Measurements from ENCODE around the gene SKI.
"Not testable (repeated sequence)": the region's sequence is repeated elsewhere in the genome, so short reads cannot be mapped to it uniquely, and the experiment has no call there.

SKI gene

GRCh38 chr1:2231532-2232254, 3.6 kb downstream of the SKI start:
- DNase-seq, result peak; percentile 71

GRCh38 chr1:2232255-2232915, 4.3 kb downstream of the SKI start:
- DNase-seq, result no peak

- DNase-seq, result no peak
Observed at GRCh38 chr1:2232916-2233438, 4.9 kb downstream of the SKI start.

DNA sequence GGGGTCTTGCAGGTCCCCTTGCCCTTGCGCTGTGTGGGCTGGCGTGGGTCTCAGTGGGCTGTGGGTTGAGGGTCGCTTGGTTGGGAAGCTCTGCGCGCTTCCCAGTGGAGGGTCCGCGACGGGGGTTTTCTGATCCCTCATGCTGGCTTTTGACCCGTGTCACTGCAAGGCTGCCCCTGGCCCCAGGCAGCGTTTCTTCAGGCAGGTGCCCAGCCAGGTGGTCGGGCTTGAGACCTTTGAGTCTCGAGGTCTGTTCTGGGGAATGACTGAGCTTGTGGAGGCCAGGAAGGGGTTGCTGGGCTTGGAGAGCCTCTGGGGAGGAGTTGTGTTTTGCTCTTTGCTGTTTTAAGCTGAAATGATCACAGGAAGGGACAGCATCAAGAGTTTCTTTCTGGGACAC, 5.3 kb downstream of the SKI start:
- no peak for DNase-seq

DNA sequence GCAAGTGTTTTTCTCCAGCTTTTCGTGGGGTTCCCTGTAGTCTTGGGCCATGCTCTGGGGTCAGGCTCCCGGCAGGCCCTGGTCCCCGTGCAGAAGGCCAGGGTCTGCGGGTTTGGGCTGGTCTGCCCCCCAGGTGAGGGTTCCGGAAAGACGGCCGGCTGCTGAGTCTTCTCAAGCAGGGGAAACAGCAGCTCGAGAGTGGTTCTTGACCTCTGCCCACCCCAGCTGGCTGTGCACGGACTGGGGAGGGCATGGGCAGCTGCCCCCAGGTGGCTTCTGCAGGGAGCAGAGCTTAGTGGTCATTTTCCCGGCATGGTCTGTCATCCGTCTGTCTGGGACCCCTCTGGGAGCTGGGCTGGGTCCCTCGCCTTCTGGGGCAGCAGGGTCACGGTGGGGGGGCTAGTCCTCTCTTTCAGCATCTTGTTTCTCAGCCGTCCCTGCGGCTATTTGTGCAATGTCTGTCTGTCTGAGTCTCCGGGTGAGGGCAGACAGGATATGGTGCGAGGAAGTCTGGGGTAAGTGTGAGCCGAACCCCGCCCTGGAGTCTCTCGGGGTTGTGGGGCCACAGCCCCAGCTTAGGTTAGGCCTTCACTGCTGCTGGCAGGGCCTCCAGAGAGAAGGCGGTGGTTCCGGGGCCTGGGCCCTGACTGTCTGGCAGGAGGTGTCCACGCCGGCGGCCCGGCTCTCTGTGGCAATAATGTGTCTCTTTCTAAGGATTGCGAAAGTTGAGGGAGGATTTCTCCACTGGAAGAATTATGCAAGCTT, 6.1 kb downstream of the SKI start:
- DNase-seq, result peak; percentile 56

DNA sequence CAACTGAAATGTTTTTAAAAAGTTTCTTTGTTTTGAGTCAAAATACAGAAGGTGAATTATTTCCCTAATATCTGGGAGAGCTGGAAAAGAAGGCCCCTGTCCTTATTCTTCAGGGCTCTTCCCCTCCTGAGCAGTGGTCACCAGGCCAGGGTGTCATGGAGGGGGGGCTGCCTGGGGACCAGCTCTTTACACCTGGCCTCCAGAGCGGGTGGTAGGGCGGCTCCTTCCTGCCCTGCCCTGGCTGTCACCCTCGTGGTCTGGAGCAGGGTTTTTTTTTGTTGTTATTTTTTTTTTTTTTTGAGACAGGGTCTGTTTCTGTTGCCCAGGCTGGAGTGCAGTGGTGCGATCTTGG, 6.6 kb downstream of the SKI start:
- no peak for DNase-seq

DNA sequence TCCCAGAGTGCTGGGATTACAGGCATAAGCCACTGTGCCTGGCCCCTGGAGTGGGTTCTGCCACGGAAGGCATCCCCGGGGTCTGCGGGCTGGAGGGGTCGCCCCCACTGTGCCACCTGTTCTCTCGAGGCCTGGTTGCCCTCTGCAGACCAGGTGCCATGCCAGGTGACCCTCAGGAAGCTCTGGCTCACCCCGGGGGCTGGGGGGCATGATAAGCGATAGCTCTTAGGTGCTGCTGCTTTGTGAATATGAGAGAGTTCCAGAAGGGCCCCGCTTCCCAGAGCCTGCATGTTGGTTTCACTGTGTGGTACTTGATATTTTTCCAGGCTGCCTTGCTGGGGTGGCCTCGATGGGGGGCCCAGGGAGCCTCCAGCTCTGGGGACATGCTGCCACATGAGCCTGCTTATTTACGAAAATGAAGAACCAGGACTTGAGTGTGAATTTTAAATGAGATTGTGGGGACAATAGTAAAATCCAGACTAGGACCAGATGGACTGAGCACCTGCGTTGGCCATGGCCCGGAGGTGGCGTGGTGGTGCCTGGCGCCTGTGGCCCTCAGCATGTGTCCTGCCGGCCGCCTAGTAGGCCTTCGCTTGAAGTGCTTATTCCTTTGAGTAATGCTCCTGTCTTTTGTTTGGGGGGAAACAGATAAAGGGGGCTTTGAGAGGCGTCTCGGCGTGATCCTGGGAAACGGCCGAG, 7.3 kb downstream of the SKI start:
- no peak for DNase-seq

DNA sequence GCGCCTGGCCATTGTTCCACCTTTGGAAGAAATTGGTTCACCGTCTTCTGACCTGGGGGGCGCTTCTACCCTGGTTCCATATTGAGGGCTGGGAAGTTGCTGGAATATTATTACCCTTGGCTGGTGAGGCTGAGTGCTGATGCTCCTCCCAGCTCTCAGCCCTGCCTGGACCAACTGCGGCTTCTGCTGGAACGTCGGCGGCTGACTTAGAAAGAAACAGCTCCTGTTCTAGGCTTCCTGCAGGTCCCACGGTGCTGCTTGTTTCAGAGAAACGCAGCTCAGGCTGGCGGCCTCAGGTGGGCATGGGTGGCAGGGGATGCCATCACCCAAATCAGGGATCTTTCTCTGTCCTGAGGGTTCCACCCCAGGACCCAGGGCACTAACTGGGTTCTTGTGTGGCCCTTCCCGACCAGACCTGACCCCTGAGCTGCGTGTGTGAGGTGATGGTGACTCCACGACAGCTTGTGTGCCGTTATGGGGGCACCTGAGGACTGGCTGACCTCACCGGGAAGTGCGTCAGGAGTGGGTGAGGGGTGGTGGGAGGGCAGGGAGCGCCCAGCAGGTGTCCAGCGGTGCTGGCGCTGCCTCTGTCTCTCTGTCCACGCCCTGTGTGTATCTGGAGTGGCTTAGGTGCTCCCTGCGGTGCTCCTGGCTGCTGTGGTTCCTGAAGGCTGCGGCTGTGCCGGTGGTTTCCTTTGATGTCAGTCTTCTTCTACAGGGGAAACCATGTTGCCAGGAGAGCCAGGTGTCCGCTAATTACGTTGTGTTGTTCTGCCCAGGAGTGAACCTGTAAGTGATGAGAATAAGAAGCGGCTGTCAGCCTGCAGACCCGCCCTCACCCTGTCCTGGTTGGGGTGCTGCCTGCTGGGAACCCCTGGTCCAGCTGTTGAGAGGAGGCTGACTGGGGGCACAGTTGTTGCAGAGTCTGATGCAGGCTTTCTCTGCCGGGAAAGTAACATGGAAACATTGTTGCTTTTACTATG, 8.9 kb downstream of the SKI start:
- DNase-seq, result no peak

GRCh38 chr1:2237773-2238172, 9.7 kb downstream of the SKI start:
- DNase-seq, result no peak

DNA sequence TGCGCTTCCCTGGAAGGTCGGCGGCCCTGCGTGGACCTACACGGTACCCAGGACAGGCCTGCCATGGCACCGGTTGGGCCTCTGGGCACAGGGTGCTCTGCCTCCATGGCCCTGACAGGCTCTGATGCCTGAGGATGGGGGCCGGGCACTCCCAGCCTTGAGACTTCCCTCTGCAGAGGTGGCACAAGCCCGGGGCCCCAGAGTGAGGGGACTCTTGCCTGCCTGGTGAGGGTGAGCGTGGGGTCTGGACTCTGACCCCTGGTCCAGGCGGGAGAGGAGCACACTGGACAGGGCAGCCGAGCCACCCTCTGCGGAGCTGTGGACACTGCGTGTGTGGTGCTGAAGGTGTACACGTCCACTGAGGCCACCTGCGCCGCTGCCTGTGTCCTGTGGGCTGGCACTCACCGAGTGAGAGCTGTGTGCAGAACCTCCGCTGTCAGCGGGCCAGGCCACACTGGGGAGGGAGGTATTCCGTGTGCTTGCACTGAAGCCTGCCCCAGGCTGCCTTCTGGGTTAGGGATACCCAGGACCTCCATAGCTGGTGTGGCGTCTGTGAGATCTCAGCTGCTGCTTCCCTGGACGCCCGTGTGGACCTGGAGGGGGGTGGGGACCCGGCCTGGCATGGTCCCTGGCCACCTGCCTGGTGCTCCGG, 10.4 kb downstream of the SKI start:
- DNase-seq, result no peak

DNA sequence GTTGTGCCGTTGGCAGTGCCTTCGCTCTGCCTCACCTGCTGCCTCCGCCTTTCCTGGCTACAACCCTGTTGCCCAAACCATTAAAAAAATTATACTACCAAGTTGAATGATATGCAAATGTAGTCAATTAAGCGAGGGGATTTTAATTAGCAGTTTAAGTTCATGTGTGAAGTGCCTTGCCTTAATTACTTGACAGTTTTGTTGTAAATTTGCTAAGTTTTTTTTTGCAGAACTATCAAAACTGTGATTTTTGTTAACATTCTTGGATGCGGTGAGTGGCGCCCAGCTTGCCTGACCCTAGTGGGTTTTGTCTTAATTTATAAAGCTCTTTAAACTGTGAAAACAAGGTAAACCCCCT, 10.9 kb downstream of the SKI start:
- no peak for DNase-seq

DNA sequence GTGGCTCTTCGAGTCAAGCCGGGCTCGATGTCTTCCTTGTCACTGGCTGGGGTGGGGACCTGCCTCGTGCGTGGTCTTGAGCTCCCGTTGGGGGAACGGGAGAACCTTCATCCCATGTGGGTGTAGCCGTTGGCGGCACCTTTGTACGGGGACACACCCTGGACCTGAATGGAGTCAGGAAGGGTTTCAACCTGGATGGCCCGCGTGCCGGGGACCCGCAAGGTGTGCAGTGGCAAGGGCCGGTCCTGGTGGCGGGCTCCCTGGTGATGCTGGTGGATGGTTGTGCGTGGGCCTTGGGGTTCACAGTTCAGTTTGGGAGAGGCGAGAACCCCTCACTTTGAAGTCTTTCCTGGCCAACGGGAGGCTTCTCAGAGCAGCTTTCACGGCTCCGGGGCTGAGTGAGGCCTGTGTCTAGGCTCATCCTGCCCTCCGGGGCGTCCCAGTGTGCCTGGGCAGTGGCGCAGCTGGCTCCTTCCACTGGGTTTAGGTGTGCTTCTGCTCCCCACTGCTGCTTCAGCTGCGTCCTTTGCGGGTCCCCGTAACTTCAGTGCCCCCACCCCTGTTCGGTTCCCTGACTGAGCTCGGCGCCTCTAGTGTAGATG, 11.4 kb downstream of the SKI start:
- DNase-seq, result no peak

DNA sequence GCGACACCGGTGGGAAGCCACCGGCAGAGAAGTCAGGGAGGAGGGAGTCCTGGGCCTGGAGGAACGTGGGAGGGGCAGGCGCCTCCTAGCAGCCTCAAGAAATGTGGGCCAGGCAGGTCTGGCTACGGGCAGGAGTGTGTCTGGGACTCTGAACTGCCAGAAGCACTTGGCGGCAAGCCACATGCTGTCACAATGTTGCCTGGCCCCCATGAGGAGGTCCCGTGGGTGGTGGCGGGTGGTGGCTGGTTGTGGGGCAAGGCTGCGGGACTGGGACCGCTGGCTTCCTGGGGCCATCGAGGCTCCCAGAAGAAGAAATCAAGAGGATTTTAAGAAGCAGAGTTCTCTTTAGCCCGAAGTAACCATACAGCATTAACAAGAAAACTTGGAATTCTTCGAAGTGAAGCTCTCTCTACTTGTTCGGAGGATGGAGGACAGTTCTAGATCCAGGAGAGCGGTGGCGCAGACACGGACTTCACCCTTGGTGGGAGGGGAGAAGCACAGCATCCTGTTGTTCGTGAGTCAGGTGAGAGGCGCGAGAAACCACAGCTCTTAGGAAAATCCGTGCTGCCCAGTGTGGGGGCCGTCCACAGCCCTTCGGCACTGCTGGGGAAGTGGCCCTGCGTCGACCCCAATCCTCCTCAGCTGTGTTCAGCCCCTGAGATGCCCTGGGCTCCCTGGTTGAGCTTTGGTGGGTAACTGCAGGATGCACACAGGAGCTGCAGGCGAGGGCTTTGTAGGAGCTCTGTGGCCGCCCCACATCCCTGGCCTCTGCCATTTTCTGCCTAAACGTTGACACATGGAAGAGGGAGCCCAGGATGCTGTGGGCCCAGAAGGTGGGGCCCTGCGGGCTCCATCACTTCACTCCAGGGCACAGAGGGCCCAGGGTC, 12.4 kb downstream of the SKI start:
- DNase-seq, result no peak

DNA sequence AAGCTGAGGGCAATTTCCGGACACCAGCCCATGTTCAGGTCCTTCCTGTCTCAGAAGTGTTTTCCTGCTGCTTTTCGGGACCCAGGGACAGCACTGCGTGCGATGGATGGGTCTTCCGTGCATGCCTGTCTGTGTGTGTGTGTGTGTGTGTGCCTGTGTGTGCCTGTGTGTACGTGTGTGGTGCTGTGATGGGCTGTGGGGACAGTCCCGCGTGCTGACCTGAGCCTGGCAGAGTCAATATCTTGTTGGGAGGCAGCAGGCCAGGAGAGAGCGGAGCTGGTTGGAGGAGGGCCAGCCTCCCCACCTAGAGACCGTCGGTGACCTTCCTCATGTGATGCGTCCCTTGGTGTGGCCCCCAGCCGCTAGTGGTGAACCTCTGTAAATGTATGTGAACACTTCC, 13.7 kb downstream of the SKI start:
- no peak for DNase-seq

GRCh38 chr1:2242814-2243725, 15.0 kb downstream of the SKI start:
- DNase-seq, result no peak

DNA sequence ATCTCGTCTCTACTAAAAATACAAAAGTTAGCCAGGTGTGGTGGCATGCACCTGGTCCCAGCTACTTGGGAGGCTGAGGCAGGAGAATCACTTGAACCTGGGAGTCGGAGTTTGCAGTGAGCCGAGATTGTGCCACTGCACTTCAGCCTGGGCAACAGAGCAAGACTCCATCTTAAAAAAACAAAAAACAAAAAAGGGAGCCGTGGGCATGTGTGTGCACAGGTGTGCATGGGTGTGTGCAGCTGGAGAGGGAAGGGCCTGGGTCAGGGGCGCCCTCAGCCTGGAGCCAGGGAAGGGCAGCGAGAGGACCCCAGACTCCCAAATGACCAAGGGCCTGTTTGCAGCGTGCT, 18.9 kb downstream of the SKI start:
- not testable (repeated sequence) for DNase-seq

GRCh38 chr1:2247760-2248126, 19.6 kb downstream of the SKI start:
- DNase-seq, result no peak

DNA sequence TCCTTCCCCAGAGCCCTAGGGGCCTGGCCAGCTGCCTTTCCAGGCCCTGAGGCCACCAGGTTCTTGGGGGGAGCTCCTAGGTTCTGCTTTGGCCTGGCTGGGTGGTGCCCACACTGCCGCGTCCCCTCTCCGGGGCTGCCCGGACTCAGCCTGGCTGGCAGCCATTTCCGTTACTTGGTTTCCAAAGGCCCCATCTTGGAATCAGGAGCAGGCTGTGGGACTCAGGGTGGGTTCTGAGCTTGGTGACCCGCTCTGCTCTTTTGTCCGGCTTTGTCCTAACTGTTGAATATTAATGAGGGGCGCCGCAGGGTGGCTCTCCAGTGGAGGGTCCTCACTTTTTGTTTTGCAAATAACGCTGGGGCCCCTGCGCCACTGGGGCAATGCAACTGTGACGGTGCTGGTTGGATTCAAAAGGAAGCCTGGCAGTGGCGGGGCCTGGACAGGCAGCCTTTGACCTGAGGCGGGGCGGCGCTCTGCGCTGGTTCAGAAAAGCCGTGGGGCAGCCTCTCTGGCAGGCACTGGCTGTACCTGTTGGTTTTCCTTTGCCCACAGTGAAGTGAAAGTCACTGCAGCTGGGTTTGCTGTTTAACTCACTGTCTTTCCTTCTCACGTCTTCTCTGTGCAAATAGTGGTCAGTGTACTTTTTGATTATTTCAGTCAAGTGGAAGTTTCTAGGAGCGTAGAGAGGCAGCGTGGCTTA, 20.2 kb downstream of the SKI start:
- DNase-seq, result no peak
